ENCODE results near the gene ZDHHC11B.
"Not testable (repeated sequence)": the region's sequence is repeated elsewhere in the genome, so short reads cannot be mapped to it uniquely, and the experiment has no call there.

ZDHHC11B gene

GRCh38 chr5:751496-751895 lies 33.0 kb downstream of the ZDHHC11B start:
- no peaks in the 10 kb centered on the region for H3K4me1 ChIP-seq
- H3K9me3 ChIP-seq: no peaks in the 10 kb centered on the region
- no peak overlapping the region for H3K4me3 ChIP-seq (ENCODE audit: low read depth, low read length)
- DNase-seq: peak; percentile 6
- no peaks in the 10 kb centered on the region for H3K36me3 ChIP-seq
- no peaks in the 10 kb centered on the region for H3K27me3 ChIP-seq
- no peak for TF ChIP-seq CTCF (IDR thresholded peaks at IDR 0.05; ENCODE audit: low read depth, low read length)

- H3K9me3 ChIP-seq; H3K27me3 ChIP-seq; H3K36me3 ChIP-seq; H3K4me3 ChIP-seq (ENCODE audit: low read depth, low read length); H3K4me1 ChIP-seq: not testable (repeated sequence)
- DNase-seq: peak; percentile 7
Observed at GRCh38 chr5:750226-750625, 34.3 kb downstream of the ZDHHC11B start.

GRCh38 chr5:749101-749670 lies 35.3 kb downstream of the ZDHHC11B start:
- DNase-seq: peak; percentile 4
- TF ChIP-seq CTCF (IDR thresholded peaks at IDR 0.05; ENCODE audit: low read depth, low read length): no peak
- H3K27me3 ChIP-seq: no peaks in the 10 kb centered on the region
- H3K4me1 ChIP-seq: no peaks in the 10 kb centered on the region
- H3K9me3 ChIP-seq: no peaks in the 10 kb centered on the region
- H3K36me3 ChIP-seq: no peaks in the 10 kb centered on the region
- no peak overlapping the region for H3K4me3 ChIP-seq (ENCODE audit: low read depth, low read length)

GRCh38 chr5:748011-748980 lies 36.2 kb downstream of the ZDHHC11B start:
- peak; percentile 13 for DNase-seq
- H3K9me3 ChIP-seq; H3K36me3 ChIP-seq; H3K27me3 ChIP-seq; H3K4me1 ChIP-seq; H3K4me3 ChIP-seq (ENCODE audit: low read depth, low read length): not testable (repeated sequence)

GRCh38 chr5:747303-747844 lies 37.2 kb downstream of the ZDHHC11B start:
- H3K4me1 ChIP-seq: not testable (repeated sequence)

GRCh38 chr5:746258-746761 lies 38.2 kb downstream of the ZDHHC11B start:
- Histone ChIP-seq H3K36me3 (no peaks in the 10 kb centered on the region), H3K27me3 (no peaks in the 10 kb centered on the region), H3K4me1 (no peaks in the 10 kb centered on the region), H3K9me3 (no peaks in the 10 kb centered on the region), H3K4me3 (ENCODE audit: low read depth, low read length) (no peak overlapping the region)
- DNase-seq: no peak
- no peak for TF ChIP-seq CTCF (IDR thresholded peaks at IDR 0.05; ENCODE audit: low read depth, low read length)

More at GRCh38 chr5:747303-747844, 37.2 kb downstream of the ZDHHC11B start:
- not testable (repeated sequence) for H3K4me3 ChIP-seq (ENCODE audit: low read depth, low read length); H3K36me3 ChIP-seq; H3K27me3 ChIP-seq; DNase-seq; H3K9me3 ChIP-seq

GRCh38 chr5:745272-746142 lies 39.0 kb downstream of the ZDHHC11B start:
- H3K9me3 ChIP-seq; H3K36me3 ChIP-seq; H3K4me1 ChIP-seq; H3K4me3 ChIP-seq (ENCODE audit: low read depth, low read length); H3K27me3 ChIP-seq: not testable (repeated sequence)
- DNase-seq: peak; percentile 6

GRCh38 chr5:743696-744404 lies 40.7 kb downstream of the ZDHHC11B start:
- H3K27me3 ChIP-seq; H3K9me3 ChIP-seq; H3K36me3 ChIP-seq; H3K4me1 ChIP-seq; H3K4me3 ChIP-seq (ENCODE audit: low read depth, low read length); DNase-seq: not testable (repeated sequence)

- H3K27me3 ChIP-seq; H3K9me3 ChIP-seq; H3K4me3 ChIP-seq (ENCODE audit: low read depth, low read length); H3K36me3 ChIP-seq; DNase-seq; H3K4me1 ChIP-seq: not testable (repeated sequence)
Observed at GRCh38 chr5:742276-742675, 42.3 kb downstream of the ZDHHC11B start.

- not testable (repeated sequence) for H3K4me1 ChIP-seq; H3K4me3 ChIP-seq (ENCODE audit: low read depth, low read length); DNase-seq; H3K9me3 ChIP-seq; H3K27me3 ChIP-seq; H3K36me3 ChIP-seq
Observed at GRCh38 chr5:734145-734544, 50.4 kb downstream of the ZDHHC11B start.
